Neutrophil (primary cell): ENCODE measurements around the gene COA6.

Source experiments
- H3K27ac ChIP-seq: fragments of 200-600 bp; sonication (generic); 2 replicates; pipeline ENCODE4 v1.5.1; 2016; ENCODE audit warnings: mild to moderate bottlenecking, moderate library complexity
- H3K27me3 ChIP-seq: fragments of 200-600 bp; sonication (generic); 2 replicates; pipeline ENCODE4 v1.6.0; 2016; ENCODE audit warnings: mild to moderate bottlenecking
- H3K36me3 ChIP-seq: fragments of 200-600 bp; sonication (generic); 2 replicates; pipeline ENCODE4 v1.5.1; 2017
- H3K4me1 ChIP-seq, 2 experiments: fragments of 200-600 bp in 1 of 2; sonication (generic) in 1 of 2; 1 replicate in 1 of 2; 2 replicates in 1 of 2; pipeline versions ENCODE4 v1.5.1 to v1.6.1; 2013 to 2016; ENCODE audit warnings: low read depth in 1 of 2, low read length in 1 of 2, mild to moderate bottlenecking in 1 of 2, moderate library complexity in 1 of 2; ENCODE audit not compliant: control insufficient read depth in 1 of 2, insufficient read depth in 1 of 2
- H3K4me3 ChIP-seq, 2 experiments: fragments of 200-600 bp in 1 of 2; sonication (generic) in 1 of 2; 1 replicate in 1 of 2; 2 replicates in 1 of 2; pipeline ENCODE4 v1.5.1; 2013 to 2016; ENCODE audit warnings: low read depth in 1 of 2, low read length in 1 of 2, mild to moderate bottlenecking in 1 of 2, moderate library complexity in 1 of 2
- H3K9me3 ChIP-seq: fragments of 200-600 bp; sonication (generic); 2 replicates; pipeline ENCODE4 v1.5.1; 2016
- TF ChIP-seq, protein P1 (sequence below): fragments of 200-600 bp; sonication (generic); IDR thresholded peaks from 2 replicates; pipeline ENCODE4 v1.5.1; 2016; ENCODE audit warnings: antibody characterized with exemption

Gene COA6

DNA sequence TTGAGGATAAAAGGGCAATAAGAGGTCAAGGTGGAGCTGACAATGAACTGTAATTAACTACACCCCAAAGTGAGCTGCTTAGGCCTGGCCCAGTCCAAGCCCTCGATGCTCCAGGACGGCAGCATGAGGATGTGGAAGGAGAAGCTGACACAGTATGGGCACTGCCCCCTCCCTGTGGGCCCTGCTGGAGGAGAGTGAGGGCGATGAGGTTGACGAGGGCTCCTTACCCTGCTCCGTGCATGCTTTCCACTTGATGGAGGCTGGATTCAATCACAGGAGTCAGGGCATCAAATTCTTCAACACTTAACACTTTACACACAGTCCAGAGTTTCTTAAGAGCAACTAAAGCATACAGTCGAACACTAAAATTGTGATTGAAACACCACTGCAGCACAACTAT lies 32.4 kb downstream of the COA6 start:
- no peaks in the 10 kb centered on the region for H3K9me3 ChIP-seq
- H3K27me3 ChIP-seq, result no peaks in the 10 kb centered on the region
- TF ChIP-seq, protein P1, sequence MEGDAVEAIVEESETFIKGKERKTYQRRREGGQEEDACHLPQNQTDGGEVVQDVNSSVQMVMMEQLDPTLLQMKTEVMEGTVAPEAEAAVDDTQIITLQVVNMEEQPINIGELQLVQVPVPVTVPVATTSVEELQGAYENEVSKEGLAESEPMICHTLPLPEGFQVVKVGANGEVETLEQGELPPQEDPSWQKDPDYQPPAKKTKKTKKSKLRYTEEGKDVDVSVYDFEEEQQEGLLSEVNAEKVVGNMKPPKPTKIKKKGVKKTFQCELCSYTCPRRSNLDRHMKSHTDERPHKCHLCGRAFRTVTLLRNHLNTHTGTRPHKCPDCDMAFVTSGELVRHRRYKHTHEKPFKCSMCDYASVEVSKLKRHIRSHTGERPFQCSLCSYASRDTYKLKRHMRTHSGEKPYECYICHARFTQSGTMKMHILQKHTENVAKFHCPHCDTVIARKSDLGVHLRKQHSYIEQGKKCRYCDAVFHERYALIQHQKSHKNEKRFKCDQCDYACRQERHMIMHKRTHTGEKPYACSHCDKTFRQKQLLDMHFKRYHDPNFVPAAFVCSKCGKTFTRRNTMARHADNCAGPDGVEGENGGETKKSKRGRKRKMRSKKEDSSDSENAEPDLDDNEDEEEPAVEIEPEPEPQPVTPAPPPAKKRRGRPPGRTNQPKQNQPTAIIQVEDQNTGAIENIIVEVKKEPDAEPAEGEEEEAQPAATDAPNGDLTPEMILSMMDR, result no peak
- H3K27ac ChIP-seq, result no peak overlapping the region
- no peak overlapping the region for H3K4me3 ChIP-seq
- H3K36me3 ChIP-seq, result no peaks in the 10 kb centered on the region
- H3K4me1 ChIP-seq, result no peaks in the 10 kb centered on the region

DNA sequence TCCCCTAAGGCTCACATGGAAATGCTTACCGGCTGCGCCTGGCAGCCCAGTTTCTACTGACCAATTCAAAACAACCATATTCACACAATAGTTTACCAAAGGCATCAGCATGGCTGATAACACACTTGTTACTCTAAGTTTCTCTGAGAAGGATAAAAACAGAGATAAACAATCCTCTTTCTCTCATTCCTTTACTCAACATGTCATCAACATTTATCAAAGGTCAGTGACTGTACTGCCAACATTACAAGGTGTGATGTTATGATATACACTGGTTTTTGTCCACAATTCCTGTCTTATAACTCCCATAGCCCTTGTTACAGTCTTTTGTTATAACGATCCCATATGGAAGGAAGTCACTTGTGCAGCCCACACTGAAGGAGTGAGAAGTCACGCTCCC lies 33.6 kb downstream of the COA6 start:
- Histone ChIP-seq H3K27ac (no peak overlapping the region), H3K27me3 (no peaks in the 10 kb centered on the region), H3K36me3 (no peaks in the 10 kb centered on the region), H3K9me3 (no peaks in the 10 kb centered on the region), H3K4me3 (no peak overlapping the region), H3K4me1 (no peaks in the 10 kb centered on the region)
- TF ChIP-seq, protein P1, result no peak

GRCh38 chr1:234408757-234409156 lies 35.5 kb downstream of the COA6 start:
- no peaks in the 10 kb centered on the region for H3K36me3 ChIP-seq
- no peaks in the 10 kb centered on the region for H3K9me3 ChIP-seq
- TF ChIP-seq, protein P1, result no peak
- H3K4me1 ChIP-seq, result no peaks in the 10 kb centered on the region
- no peaks in the 10 kb centered on the region for H3K27me3 ChIP-seq
- no peak overlapping the region for H3K27ac ChIP-seq
- H3K4me3 ChIP-seq, result no peak overlapping the region

- Histone ChIP-seq H3K4me3 (no peak overlapping the region), H3K27me3 (no peaks in the 10 kb centered on the region), H3K9me3 (no peaks in the 10 kb centered on the region), H3K27ac (no peak overlapping the region), H3K4me1 (no peaks in the 10 kb centered on the region), H3K36me3 (no peaks in the 10 kb centered on the region)
- TF ChIP-seq, protein P1, result no peak
Observed at GRCh38 chr1:234409328-234409727, 36.1 kb downstream of the COA6 start.

GRCh38 chr1:234412830-234413229 lies 39.6 kb downstream of the COA6 start:
- Histone ChIP-seq H3K36me3 (no peaks in the 10 kb centered on the region), H3K27ac (no peak overlapping the region), H3K9me3 (no peaks in the 10 kb centered on the region), H3K27me3 (no peaks in the 10 kb centered on the region), H3K4me3 (no peak overlapping the region), H3K4me1 (no peaks in the 10 kb centered on the region)
- TF ChIP-seq, protein P1, result no peak

DNA sequence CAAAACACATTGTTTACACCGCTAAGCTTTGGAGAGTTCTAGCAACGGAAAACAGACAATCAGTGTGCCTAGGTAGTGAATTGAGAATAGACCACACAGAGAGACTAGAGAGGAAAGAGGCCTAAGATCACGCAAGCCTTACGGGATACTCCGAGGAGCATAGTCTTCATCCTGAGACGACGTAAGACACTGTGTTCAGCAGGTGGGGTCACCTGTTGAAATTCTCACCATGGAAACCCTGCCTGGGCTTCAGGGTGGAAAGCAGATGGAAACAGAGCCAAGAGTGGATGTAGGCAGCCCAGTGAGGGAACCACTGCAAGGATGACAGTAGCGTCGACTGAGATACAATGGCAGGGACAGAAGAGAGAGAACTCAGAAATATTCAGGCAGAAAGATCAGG lies 40.2 kb downstream of the COA6 start:
- Histone ChIP-seq H3K27ac (no peak overlapping the region), H3K36me3 (no peaks in the 10 kb centered on the region), H3K27me3 (no peaks in the 10 kb centered on the region), H3K4me3 (no peak overlapping the region), H3K9me3 (no peaks in the 10 kb centered on the region), H3K4me1 (no peaks in the 10 kb centered on the region)
- TF ChIP-seq, protein P1, result no peak
